Fibroblast of lung (primary cell): ENCODE results near the gene CIAO2A. TPM values are rescaled to one million over a fixed set of nuclear protein-coding genes. Genes with fewer than 3 reads are reported as not detected.

ENCODE experiments used
- DNase-seq, 2 donors: peaks; one replicate each; pipeline versions ENCODE4 v3.0.0 to v3.0.0-alpha.2; 2010; ENCODE audit warnings: low read depth in 2 of 2
- H2AFZ ChIP-seq: 2 replicates; pipeline ENCODE4 v1.5.1; 2012; ENCODE audit warnings: low read length, control low read depth, inconsistent platforms
- H3K27ac ChIP-seq: 2 replicates; pipeline ENCODE4 v1.5.1; 2011; ENCODE audit warnings: low read length, control low read depth; ENCODE audit not compliant: insufficient read depth
- H3K27me3 ChIP-seq: 2 replicates; pipeline ENCODE4 v1.5.1; 2011; ENCODE audit warnings: mild to moderate bottlenecking, low read length; ENCODE audit not compliant: control insufficient read depth, insufficient read depth
- H3K36me3 ChIP-seq: 2 replicates; pipeline ENCODE4 v1.5.1; 2011; ENCODE audit warnings: low read length; ENCODE audit not compliant: control insufficient read depth, insufficient read depth
- H3K4me1 ChIP-seq: 2 replicates; pipeline ENCODE4 v1.5.1; 2011; ENCODE audit warnings: low read length; ENCODE audit not compliant: control insufficient read depth, insufficient read depth; ENCODE audit errors: extremely low read depth
- H3K4me2 ChIP-seq: 2 replicates; pipeline ENCODE4 v1.5.1; 2011; ENCODE audit warnings: low read length, control low read depth; ENCODE audit not compliant: insufficient read depth; ENCODE audit errors: extremely low read depth
- H3K4me3 ChIP-seq, 4 experiments: fragments of 200-600 bp in 1 of 4; sonication (generic) in 1 of 4; replicated peaks in 1 of 4; 2 replicates each; pipeline ENCODE4 v1.5.1; 2011 to 2016; ENCODE audit warnings: low read length in 4 of 4, low read depth in 3 of 4, mild to moderate bottlenecking in 3 of 4, control low read depth in 2 of 4, inconsistent platforms in 1 of 4, mixed read lengths in 1 of 4; ENCODE audit not compliant: insufficient read depth in 1 of 4; ENCODE audit errors: control extremely low read depth in 1 of 4
- H3K79me2 ChIP-seq: 2 replicates; pipeline ENCODE4 v1.5.1; 2012; ENCODE audit warnings: mild to moderate bottlenecking, low read length, inconsistent platforms; ENCODE audit not compliant: control insufficient read depth, insufficient read depth
- H3K9ac ChIP-seq: 2 replicates; pipeline ENCODE4 v1.5.1; 2011; ENCODE audit warnings: mild to moderate bottlenecking, low read length, control low read depth; ENCODE audit not compliant: insufficient read depth
- H3K9me3 ChIP-seq: 2 replicates; pipeline ENCODE4 v1.5.1; 2012; ENCODE audit warnings: low read depth, low read length; ENCODE audit not compliant: control insufficient read depth, insufficient read depth
- H4K20me1 ChIP-seq: 2 replicates; pipeline ENCODE4 v1.5.1; 2011; ENCODE audit warnings: low read length; ENCODE audit not compliant: control insufficient read depth, insufficient read depth; ENCODE audit errors: extremely low read depth
- CTCF ChIP-seq, 2 donors: IDR thresholded peaks in 1 of 2; conservative IDR thresholded peaks in 1 of 2; 1 replicate in 1 of 2; 2 replicates in 1 of 2; pipeline ENCODE4 v1.5.1; 2011 to 2012; ENCODE audit warnings: low read length in 2 of 2, control low read depth in 1 of 2, inconsistent platforms in 1 of 2, low read depth in 1 of 2, mild to moderate bottlenecking in 1 of 2
- EZH2 ChIP-seq: IDR thresholded peaks from 2 replicates; pipeline ENCODE4 v1.5.1; 2012; ENCODE audit warnings: low read length, control low read depth, mild to moderate bottlenecking; ENCODE audit errors: missing control alignments
- polyA plus RNA-seq, 2 donors: library from polyadenylated mRNA; depleted of rRNA in 1 of 2; stranded (reverse) in 1 of 2; unstranded in 1 of 2; fragments of >200 nt; gene quantifications; 2 replicates each; pipeline ENCODE4 v1.2.1, GENCODE V29; 2011 to 2012; ENCODE audit warnings: missing spikeins in 1 of 2
- total RNA-seq: library from RNA; depleted of rRNA; stranded (reverse); fragments of >200 nt; gene quantifications from 2 replicates; pipeline ENCODE4 v1.2.1, GENCODE V29; 2014

CIAO2A gene
- total and polyA plus RNA-seq, 2 donors (not counting 1 experiment from before 2014, with no cell fraction given), result 48.7 to 59.1 TPM

GRCh38 chr15:64112904-64113303 is 19.3 kb upstream of the CIAO2A start:
- H3K27ac ChIP-seq, result no peak overlapping the region
- no peak overlapping the region for H3K4me2 ChIP-seq
- peak in 1 of 2 donors; percentile 48 for DNase-seq

GRCh38 chr15:64112073-64112772 is 18.6 kb upstream of the CIAO2A start:
- Histone ChIP-seq H3K4me3 (no peak overlapping the region), H3K9ac (no peak overlapping the region), H3K27ac (no peak overlapping the region), H3K9me3 (no peaks in the 10 kb centered on the region), H2AFZ (no peak overlapping the region), H4K20me1 (peaks cover under 1% of the 10 kb centered on the region), H3K4me1 (no peaks in the 10 kb centered on the region), H3K4me2 (no peak overlapping the region), H3K36me3 (peaks cover 4% of the 10 kb centered on the region), H3K27me3 (no peaks in the 10 kb centered on the region), H3K79me2 (peaks cover 16% of the 10 kb centered on the region)
- DNase-seq, result peak in 1 of 2 donors; percentile 8
- TF ChIP-seq EZH2 (no peak), CTCF (conservative IDR thresholded peaks at IDR 0.05 in 1 of 2, IDR thresholded peaks at IDR 0.05 in 1 of 2; ENCODE audit: low read depth in 1 of 2, low read length in 2 of 2) (no peak)

More at GRCh38 chr15:64112904-64113303, 19.3 kb upstream of the CIAO2A start:
- no peak overlapping the region for H3K9ac ChIP-seq
- H4K20me1 ChIP-seq, result no peaks in the 10 kb centered on the region
- peaks cover 12% of the 10 kb centered on the region for H3K79me2 ChIP-seq
- no peak for TF ChIP-seq CTCF (conservative IDR thresholded peaks at IDR 0.05 in 1 of 2, IDR thresholded peaks at IDR 0.05 in 1 of 2; ENCODE audit: low read depth in 1 of 2, low read length in 2 of 2)
- no peak for TF ChIP-seq EZH2
- no peak overlapping the region for H3K4me3 ChIP-seq
- no peak overlapping the region for H2AFZ ChIP-seq
- H3K36me3 ChIP-seq, result peaks cover 4% of the 10 kb centered on the region
- H3K27me3 ChIP-seq, result no peaks in the 10 kb centered on the region
- no peaks in the 10 kb centered on the region for H3K9me3 ChIP-seq
- no peaks in the 10 kb centered on the region for H3K4me1 ChIP-seq

- H3K9ac ChIP-seq, result no peak overlapping the region
- no peak for DNase-seq
- H4K20me1 ChIP-seq, result peaks cover 2% of the 10 kb centered on the region
- H3K27me3 ChIP-seq, result no peaks in the 10 kb centered on the region
- peaks cover 4% of the 10 kb centered on the region for H3K36me3 ChIP-seq
- H3K79me2 ChIP-seq, result peaks cover 21% of the 10 kb centered on the region
- no peak overlapping the region for H3K4me3 ChIP-seq
- TF ChIP-seq CTCF (conservative IDR thresholded peaks at IDR 0.05 in 1 of 2, IDR thresholded peaks at IDR 0.05 in 1 of 2; ENCODE audit: low read depth in 1 of 2, low read length in 2 of 2) (no peak), EZH2 (no peak)
- no peaks in the 10 kb centered on the region for H3K9me3 ChIP-seq
- H3K4me1 ChIP-seq, result no peaks in the 10 kb centered on the region
- H2AFZ ChIP-seq, result no peak overlapping the region
- H3K27ac ChIP-seq, result no peak overlapping the region
- no peak overlapping the region for H3K4me2 ChIP-seq
Measured at GRCh38 chr15:64111679-64112050, 18.0 kb upstream of the CIAO2A start.
